ENCODE data around the gene TUBA1C.
"Not testable (repeated sequence)": the region's sequence is repeated elsewhere in the genome, so short reads cannot be mapped to it uniquely, and the experiment has no call there.

Gene TUBA1C

DNA sequence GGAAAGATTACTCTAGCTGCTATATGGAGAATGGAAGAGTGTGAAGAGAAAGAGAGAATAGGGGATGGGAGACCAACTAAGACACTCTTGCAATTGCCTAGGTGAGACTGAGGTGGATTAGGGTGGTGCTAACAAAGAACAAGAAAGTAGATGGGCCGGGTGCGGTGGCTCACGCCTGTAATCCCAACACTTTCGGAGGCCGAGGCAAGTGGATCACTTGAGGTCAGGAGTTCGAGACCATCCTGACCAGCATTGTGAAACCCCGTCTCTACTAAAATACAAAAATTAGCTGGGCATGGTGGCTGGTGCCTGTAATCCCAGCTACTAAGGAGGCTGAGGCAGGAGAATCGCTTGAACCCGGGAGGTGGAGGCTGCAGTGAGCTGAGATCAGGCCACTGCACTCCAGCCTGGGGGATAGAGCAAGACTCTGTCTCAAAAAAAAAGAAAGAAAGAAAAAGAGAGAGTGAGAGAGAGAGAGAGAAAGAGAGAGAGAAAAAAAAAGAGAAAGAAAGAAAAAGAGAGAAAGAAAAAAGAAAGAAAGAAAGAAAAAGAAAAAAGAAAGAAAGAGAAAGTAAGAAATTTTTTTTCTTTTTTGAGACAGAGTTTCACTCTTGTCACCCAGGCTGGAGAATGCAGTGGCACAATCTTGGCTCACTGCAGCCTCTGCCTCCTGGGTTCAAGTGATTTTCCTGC is 55.7 kb downstream of the TUBA1C start:
- not testable (repeated sequence) for DNase-seq

DNA sequence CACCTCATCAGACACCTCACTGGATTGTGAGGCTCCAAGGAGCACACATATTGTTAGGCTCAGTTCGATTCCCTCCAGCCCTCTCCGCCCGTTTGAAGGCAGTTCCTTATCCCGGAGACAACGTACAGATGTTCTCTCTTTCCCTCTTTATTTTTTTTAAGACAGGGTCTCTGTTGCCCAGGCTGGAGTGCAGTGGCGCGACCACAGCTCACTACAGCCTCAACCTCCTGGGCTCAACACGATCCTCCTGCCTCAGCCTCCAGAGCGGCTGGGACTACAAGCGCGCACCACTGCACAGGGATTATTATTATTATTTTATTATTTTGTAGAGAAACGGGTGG is 57.5 kb downstream of the TUBA1C start:
- no peak for DNase-seq

DNA sequence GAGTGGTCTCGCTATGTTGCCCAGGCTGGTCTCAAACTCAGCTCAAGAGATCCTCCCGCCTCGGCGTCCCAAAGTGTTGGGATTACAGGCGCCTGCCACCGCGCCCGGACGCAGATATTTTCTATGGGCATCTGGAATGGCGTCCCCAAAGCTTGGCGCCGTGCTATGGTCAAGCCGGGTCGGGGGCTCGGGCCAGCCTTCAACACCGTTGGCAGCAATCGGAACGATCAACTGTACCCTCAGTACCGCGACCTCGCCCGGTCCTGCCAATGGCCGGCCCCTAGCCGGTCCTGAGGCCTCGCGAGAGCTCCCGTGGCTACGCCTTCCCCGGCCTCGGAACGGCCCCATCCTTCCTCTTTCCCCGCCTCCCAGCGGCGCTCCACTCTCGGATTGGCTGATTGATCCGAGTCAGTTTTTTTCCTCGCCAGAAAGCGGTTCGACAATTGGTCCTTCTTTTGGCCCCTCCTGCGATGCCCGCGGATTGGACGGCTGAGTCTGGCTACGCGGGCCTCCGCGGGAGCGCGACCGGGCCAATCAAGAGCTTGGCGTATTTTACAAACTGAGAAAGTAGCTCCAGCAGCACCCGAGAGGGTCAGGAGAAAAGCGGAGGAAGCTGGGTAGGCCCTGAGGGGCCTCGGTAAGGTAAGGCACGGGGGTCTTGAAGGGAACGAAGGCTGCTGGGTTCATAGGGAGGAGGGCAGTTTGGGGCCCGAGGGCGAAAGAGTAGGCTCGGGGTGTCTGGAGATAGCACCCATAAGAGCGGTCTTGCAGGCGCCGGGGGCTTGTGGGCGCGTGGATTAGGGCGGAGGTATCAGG is 58.0 kb downstream of the TUBA1C start, which contains the start of gene TROAP:
TSS of gene TROAP (plus strand) at position 548 of the 816 bp plus-strand sequence. CDS start 354 bp downstream, outside the sequence.
- DNase-seq, result peak; percentile 99

DNA sequence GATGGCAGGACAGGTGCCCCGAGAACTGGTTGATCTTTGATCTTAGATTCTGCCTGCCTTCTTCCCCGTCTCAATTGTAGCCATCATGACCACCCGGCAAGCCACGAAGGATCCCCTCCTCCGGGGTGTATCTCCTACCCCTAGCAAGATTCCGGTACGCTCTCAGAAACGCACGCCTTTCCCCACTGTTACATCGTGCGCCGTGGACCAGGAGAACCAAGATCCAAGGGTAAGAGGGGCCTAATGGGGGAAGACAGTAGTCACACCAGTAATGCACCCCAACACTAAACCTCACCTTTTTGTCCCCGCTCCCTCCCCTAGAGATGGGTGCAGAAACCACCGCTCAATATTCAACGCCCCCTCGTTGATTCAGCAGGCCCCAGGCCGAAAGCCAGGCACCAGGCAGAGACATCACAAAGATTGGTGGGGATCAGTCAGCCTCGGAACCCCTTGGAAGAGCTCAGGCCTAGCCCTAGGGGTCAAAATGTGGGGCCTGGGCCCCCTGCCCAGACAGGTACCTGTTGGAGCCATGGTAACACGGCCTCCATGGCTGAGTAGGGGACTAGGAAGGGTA is 58.7 kb downstream of the TUBA1C start:
- no peak for DNase-seq
